HG03064 (cell line): ENCODE data around the gene PANK3.
"Not testable (repeated sequence)": the region's sequence is repeated elsewhere in the genome, so short reads cannot be mapped to it uniquely, and the experiment has no call there.

Experiments used
- ATAC-seq: cut with Tn5 transposase; IDR thresholded peaks from one replicate; pipeline ENCODE4 v1.9.1; 2021; ENCODE audit warnings: low read depth; ENCODE audit not compliant: unreplicated experiment

Gene PANK3

GRCh38 chr5:168553377-168554130 is 25.6 kb downstream of the PANK3 start:
- ATAC-seq: no peak

- ATAC-seq: no peak
Observed at GRCh38 chr5:168552146-168552545, 27.0 kb downstream of the PANK3 start.

- ATAC-seq: no peak
Observed at GRCh38 chr5:168550656-168551055, 28.5 kb downstream of the PANK3 start.

- no peak for ATAC-seq
Observed at GRCh38 chr5:168549554-168549953, 29.6 kb downstream of the PANK3 start.

- ATAC-seq: no peak
Observed at GRCh38 chr5:168537176-168537575, 42.0 kb downstream of the PANK3 start.

- not testable (repeated sequence) for ATAC-seq
Observed at GRCh38 chr5:168534351-168534750, 44.8 kb downstream of the PANK3 start.

GRCh38 chr5:168531987-168532864 is 46.9 kb downstream of the PANK3 start:
- ATAC-seq: no peak

GRCh38 chr5:168531191-168531590 is 48.0 kb downstream of the PANK3 start:
- no peak for ATAC-seq

GRCh38 chr5:168530621-168531150 is 48.5 kb downstream of the PANK3 start:
- no peak for ATAC-seq

- no peak for ATAC-seq
Observed at GRCh38 chr5:168529374-168530234, 49.6 kb downstream of the PANK3 start.

- ATAC-seq: no peak
Observed at GRCh38 chr5:168528521-168529373, 50.4 kb downstream of the PANK3 start, which contains the start of gene FBLL1. Gene FBLL1 (plus strand): TSS chr5:168529305. CDS start chr5:168529505, 200 bp downstream.

- ATAC-seq: no peak
Observed at GRCh38 chr5:168527756-168528295, 51.3 kb downstream of the PANK3 start.

GRCh38 chr5:168525856-168526255 is 53.3 kb downstream of the PANK3 start:
- ATAC-seq: no peak

- ATAC-seq: no peak
Observed at GRCh38 chr5:168513861-168514428, 65.2 kb downstream of the PANK3 start.

- no peak for ATAC-seq
Observed at GRCh38 chr5:168502563-168503237, 76.5 kb downstream of the PANK3 start.
